Dermis microvascular lymphatic vessel endothelial cell (primary cell): ENCODE data around the gene STX2. TPM values are rescaled to one million over a fixed set of nuclear protein-coding genes. Genes with fewer than 3 reads are reported as not detected.
"Not testable (repeated sequence)": the region's sequence is repeated elsewhere in the genome, so short reads cannot be mapped to it uniquely, and the experiment has no call there.

ENCODE experiments used
- DNase-seq, 2 donors: peaks; one replicate each; pipeline versions ENCODE4 v3.0.0 to v3.0.0-alpha.2; 2010; ENCODE audit warnings: low read depth in 2 of 2
- total RNA-seq: library from RNA; depleted of rRNA; stranded (reverse); fragments of >200 nt; gene quantifications from 2 replicates; pipeline ENCODE4 v1.2.1, GENCODE V29; 2014

The STX2 gene
- total RNA-seq, result 20.9 and 22.9 TPM in 2 replicates

DNA sequence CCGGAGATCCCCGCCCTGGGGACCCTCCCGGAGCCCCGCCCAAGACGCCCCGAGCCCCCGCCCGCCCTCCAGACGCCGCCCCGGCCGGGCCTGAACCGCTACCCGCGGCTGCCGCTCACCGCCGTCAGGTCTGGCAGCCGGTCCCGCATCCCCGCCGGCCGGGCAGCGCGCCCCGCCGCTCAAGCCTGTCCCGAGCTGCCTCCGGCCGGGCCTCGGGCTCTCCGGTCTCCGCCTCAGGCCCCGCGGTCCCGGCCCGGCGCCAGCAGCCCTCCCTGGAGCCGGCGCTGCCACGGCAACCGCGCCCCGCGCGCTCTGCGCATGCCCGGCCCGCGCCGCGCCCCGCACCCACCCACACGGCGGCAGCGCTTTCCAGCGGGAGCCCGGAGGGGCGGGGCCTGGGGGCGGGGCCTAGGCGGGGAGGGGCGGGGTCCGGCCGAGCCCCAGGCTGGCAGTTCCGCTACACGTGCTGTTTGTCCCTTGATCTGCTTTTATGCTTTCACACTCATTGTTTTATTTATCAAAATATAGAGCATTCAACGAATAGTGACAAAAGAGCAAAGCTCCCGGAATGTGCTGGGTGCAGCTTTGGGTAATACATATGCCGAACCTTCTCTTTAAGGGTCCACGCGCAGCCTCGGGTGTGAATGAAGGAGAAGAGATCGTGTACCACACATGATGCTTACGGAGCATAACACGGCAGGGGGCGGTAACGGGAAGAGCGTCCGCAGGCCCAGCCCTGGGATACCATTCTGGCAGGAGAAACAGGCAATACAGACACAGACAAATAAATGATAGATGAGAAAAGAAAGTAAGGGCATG, at the start of gene STX2:
Gene STX2, minus strand, starts transcription at position 300 of the 819 bp plus-strand sequence. Its CDS starts 151 bp downstream, at position 149.
- DNase-seq, result peak; percentile 70 to 83

DNA sequence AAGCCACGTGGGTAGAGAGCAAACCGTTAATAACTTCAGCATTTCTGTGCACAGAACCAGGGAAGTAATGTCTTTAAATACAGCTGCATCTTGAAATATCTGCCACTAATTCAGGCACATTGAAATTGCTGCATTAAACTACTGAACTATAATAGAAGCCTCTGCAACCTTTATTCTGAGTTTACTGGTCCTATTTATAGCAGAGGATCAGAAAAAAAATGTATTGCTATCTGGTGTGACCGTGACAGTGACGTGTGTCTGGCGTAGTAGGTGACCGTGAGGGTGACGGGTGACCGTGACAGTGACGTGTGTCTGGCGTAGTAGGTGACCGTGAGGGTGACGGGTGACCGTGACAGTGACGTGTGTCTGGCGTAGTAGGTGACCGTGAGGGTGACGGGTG, 48.1 kb upstream of the STX2 start:
- DNase-seq, result not testable (repeated sequence)

DNA sequence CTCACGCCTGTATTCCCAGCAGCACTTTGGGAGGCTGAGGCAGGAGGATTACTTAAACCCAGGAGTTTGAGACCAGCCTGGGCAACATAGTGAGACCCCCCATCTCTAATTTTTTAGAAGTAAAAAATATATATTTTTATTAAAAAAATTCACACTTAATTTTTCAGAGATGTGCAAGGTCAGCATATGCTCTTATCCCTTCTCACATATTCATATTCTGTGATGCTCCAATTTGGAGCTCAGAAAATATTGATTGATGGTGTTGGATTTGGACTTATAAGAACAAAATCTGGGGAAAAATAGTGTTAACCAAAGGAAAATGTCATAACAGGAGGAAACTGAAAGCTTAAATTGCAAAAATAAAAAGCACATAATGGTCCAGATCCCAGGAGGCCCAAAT, 42.5 kb upstream of the STX2 start:
- no peak for DNase-seq

DNA sequence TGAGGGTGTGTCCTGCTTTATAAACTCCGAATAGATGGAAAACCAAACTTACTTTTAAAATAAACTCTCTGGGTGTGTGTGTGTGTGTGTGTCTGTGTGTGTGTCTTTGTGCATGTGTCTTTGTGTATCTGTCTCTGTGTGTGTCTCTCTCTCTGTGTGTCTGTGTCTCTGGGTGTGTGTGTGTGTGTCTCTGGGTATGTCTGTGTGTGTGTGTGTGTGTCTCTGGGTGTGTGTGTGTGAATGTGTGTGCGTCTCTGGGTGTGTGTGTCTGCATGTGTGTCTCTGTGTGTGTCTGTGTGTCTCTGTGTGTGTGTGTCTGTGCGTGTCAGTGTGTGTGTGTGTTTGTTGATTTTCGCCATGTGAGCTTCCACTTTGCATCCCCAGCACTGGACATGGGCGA, 42.0 kb upstream of the STX2 start:
- DNase-seq, result no peak

DNA sequence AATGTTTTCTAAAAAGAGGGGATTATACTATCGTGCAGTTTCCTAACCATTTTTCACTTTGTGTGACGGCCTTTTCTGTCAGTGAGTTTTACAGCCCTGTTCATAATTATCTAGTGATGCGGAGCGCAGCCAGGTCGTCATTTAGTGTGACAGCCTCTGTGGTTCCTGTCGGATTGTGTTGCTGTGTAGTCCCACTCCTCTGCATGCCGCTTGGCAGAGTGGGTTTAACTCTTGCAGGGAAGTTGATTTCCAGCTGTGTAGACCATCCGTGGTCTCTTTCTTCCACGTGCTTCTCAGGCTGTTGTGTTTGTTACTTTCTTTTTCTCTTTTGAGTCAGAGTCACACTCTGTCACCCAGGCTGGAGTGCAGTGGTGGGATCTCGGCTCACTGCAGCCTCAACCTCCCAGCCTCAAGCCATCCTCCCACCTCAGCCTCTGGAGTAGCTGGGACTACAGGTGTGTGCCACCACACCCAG, 41.4 kb upstream of the STX2 start:
- no peak for DNase-seq

DNA sequence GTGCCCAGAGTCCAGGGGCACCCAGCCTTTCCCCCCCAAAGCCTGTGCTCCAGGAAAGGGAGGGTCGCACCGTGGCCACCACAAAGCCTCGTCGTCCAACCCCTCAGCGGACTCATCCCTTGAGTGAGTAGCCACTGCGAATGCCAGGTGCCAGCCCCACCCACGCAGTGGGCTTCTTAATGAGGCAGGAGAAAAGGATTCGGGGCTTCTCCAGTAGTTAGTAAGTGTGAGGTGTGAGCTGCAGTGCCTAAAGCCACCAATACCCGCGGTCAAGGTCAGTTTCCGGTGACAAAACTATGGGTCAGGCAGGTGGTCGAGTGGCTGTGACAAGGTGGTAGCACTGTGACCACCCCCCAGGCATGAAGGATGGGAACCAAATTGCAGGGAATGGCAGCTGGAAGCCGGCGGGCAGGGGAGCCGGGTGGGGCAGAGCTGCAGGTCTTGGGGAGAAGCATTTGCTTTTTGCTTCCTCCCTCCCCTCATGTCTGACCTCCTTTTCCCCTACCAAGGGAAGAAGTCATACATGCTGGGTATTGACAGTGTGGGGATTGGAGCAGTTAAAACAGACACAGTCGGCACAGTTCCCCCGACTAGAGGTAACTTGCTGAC, 40.8 kb upstream of the STX2 start:
- DNase-seq, result no peak

DNA sequence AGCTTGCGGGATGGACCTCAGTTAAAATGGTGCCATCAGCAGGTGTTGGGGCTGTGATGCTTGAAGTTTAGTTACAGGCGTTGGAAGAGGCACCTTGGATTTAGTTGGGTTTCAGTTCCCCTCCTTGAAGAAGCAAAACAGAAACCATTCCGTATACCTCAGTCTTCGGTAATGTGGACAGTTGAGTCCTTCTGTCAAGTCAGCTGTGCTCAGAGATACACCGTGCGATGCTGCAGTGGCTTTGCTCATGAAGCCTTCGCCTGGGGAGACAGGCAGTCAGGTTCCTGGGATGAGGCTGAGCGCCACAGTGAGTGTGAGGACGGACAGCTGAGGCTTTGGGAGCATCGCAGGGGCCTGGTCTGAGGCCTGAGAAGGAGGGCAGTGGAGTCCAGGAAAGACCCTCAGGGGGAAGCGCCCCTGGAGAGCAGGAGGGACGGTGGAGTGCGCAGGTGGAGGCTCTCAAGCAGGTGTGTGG, 40.2 kb upstream of the STX2 start:
- no peak for DNase-seq

DNA sequence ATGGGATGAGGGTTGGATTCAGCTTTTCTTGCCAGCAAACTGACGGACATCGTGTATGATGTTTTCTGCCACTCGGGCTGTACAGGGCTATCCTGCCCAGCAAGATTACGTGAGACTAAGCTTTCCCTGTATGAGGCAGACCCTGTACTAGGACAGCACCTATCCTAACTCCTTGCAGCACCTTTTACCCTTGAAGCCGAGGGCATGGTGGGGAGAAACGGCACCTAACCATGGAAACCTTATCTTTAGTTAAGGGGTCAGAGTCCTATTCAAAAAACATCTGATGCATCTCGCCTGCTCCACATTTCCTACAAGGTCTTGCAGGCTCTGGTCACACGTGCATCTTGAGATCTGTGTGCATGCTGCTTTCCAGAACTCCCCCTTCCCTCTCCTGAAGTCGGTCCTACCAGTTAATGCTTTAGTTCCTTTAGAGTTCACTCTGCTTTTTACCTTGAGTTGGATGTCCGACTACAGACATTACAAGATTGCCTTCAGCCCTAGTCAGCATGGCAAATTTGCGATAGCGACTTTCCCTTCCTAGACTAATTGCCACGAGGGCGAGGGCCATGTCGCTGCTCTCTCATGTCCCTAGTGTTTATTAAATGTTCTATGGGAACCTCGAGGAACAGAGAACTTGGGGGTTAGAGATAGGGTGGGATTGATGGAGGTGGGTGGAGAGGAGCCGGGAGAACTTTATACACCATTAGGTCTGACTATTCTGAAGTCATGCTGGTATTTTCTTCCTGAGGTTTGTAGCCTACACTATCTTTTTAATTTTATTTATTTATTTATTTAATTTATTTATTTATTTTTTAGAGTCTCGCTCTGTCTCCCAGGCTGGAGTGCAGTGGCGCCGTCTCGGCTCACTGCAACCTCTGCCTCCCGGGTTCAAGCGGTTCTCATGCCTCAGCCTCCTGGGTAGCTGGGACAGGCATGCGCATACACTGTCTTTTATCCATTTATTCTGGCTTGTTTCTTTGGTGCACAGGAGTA, 39.4 kb upstream of the STX2 start:
- no peak for DNase-seq

DNA sequence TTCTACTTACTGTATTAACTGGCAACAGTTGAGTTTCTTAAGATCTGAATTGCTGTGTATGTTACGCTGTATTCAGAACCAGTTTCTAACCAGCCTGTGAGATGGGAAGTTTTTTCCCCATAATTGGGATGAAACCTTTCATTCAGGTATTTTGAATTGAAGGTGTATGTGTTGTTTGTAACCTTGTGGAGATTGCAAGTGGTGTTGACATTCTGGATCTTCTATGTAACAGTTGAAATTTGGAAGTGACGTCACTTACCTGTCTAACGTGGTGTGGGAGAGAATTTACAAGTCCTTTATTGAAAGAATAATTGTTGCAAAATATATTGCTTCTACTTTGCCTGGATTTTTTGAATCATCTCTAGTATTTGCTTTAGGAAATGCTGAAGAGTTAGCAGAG, 38.3 kb upstream of the STX2 start:
- no peak for DNase-seq

DNA sequence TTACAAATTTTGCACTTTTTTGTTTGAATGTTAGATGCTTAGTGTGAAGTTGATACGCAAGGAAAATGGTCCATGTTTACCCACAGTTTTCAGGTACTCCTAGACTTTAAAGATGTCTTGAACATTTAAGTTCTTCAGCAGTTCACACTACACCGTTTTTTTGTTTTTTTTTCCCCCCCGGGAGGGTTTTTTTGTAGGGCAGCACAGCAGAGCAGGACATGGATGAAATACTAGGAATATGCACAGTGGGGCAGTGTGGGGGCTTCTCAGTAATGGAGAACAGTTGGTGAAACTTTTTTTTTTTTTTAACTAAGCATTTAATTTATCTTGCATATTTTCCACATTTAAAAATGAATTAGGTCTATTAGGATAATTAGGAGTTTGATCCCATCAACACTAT, 37.7 kb upstream of the STX2 start:
- DNase-seq, result no peak

DNA sequence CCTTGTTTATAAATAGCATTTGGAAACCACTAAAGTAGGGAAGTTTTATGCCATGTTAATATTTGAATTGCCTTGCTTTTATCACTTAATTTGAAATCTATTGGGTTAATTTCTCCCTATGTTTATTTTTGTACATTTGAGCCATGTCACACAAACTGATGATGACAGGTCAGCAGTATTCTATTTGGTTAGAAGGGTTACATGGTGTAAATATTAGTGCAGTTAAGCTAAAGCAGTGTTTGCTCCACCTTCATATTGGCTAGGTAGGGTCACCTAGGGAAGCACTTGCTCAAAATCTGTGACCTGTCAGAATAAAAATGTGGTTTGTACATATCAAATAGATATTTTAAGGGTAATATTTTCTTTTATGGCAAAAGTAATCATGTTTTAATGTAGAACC, 37.2 kb upstream of the STX2 start:
- no peak for DNase-seq

DNA sequence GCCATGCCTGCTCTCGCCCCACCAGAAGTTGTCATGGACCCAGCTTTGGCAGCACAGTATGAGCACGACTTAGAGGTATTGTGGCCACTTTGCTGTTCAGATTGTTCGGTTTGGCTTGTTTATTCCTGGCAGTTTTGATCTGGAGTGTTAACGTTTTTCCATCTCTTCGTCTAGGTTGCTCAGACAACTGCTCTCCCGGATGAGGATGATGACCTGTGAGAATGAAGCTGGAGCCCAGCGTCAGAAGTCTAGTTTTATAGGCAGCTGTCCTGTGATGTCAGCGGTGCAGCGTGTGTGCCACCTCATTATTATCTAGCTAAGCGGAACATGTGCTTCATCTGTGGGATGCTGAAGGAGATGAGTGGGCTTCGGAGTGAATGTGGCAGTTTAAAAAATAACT, 36.7 kb upstream of the STX2 start:
- DNase-seq, result not testable (repeated sequence)

DNA sequence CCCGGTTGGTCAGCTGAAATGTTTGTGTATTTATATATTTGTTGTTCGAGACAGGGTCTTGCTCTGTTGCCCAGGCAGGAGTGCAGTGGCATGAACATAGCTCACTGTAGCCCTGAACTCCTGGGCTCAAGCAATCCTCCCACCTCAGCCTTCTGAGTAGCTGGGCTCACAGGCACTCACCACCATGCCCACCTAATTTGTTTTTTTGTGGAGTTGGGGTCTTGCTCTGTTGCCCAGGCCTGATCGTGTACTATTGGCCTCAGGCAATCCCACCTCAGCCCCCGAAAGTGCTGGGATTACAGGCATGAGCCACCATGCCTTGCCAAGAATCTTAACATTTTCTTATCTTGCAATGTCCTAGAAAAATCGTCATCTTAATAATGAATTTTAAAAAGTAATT, 36.1 kb upstream of the STX2 start:
- no peak for DNase-seq

DNA sequence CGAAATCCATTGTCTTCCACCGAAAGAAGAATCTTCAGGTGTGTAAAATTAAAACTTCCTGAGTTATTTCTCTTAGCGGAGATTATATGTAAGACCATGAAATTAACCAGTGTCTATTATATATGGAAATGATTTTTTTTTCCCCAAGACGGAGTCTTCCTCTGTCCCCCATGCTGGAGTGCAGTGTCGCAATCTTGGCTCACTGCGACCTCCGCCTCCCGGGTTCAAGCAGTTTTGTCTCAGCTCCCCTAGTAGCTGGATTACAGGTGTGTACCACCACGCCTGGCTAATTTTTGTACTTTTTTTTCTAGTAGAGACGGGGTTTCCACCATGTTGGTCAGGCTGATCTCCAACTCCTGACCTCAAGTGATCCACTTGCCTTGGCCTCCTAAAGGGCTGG, 35.6 kb upstream of the STX2 start:
- no peak for DNase-seq

DNA sequence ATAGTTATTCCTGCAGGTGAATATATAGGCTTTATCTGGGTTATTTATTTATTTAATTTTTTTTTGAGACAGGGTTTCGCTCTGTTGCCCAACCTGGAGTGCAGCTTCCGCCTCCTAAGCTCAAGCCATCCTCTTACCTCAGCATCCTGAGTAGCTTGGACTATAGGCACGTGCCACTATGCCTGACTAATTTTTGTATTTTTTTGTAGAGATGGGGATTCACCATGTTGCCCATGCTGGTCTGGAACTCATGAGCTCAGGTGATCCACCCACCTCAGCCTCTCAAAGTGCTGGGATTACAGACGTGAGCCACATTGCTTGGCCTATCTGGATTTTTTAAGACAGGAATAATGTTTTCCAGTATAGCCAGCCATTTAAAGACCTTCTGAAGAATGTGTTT, 34.8 kb upstream of the STX2 start:
- no peak for DNase-seq

DNA sequence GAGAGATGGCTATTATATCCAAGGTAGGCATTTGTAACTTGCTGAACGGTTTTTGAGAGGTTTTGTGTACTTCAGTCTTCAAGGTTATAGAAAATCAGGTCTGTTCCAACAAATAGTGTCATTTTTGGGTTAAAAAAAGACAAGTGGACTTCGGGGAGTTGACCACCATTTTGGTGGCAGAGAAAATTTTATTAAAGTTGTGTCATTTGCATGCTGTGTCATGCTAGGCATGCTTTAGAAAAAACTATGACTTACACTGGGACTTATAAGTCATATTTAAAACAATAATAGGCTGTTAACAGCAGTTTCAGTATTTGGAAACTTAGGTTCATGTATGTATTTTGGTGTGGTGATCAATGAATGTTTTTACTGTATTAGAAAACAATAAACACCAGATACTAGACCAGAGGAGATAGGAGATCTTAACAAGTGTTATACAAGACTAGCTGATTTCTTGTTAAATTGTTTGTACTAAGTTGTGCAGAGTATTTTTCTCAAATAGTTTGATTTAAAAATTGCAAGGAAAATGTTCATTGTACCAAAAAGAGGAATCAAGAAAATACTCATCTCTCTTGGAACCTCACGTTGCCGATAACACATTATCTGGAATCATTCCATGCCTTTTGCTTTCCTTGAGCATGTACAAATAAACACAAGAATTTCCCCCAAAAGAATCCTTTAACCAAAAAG, 34.2 kb upstream of the STX2 start:
- DNase-seq, result no peak

DNA sequence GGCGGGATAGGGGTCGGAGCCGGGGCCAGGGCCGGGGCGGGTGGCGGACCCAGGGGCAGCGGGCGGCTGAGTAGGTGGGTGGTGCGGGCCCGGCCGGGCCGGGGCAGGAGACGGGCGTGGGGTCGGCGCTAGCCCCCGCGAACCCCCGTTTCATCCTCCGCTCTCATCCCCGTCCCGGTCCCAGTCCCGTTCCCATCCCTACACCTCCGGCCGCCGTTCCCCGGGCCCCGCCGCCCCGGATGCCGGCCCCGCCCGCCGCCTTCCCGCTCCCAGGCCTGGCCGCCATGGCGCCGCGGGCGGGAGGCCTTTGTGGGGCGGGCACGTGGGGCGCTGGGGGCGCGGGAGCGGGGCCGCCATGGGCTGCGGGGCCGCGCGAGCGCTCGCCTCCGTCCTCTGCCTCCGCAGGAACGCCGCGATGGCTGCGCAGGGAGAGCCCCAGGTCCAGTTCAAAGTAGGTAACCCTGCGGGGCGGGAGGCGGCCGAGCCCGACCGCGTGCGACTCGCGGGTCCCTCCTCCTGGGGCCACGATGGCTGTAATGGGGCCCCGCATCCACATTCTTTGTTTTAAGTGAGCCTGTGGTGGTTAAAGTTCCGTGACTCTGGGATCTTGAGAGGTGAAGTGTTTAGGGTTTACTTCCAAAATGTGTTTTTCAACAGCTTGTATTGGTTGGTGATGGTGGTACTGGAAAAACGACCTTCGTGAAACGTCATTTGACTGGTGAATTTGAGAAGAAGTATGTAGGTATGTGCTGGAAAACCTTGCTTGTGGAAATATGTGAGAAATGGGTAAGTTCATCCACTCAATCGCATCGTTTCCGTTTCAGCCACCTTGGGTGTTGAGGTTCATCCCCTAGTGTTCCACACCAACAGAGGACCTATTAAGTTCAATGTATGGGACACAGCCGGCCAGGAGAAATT, 33.4 kb upstream of the STX2 start:
- DNase-seq, result peak in 1 of 2 donors; percentile 44

DNA sequence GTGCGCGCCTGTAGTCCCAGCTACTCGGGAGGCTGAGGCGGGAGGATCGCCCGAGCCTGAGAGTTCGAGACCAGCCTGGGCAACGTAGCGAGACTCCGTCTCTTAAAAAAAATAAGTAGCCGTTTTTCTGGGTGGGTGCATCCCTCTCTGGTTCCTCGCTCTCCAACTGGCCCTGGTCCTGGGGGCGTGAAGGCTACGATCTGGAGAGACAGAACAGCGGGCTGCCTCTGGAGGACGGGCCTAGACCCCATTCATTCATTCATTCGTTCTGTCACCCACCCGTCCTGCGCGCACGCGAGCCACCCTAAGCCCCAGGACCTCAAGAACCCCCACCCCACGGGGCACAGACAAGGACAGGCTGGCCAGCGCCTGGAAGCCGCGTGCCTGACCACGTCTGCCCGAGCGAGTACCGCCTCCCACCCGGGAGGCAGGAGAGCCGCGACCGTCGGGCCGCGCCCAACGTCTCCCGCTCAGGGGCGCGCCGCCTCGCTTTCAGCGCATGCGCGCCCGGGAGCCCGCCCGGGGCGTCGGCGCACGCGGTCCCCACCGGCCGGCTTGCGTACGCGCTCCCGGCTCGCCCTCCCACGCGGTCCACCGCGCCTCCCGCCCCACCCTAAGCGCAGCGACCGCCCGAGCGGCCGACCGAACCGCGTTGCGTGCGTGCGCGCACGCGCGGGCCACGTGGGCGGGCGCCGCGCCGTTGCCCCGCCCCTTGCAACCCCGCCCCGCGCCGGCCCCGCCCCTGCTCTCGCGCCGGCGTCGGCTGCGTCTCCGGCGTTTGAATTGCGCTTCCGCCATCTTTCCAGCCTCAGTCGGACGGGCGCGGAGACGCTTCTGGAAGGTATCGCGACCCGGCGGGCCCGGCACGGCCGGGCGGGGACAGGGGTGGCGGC, 32.5 kb upstream of the STX2 start, which contains the start of gene RAN:
Gene RAN, plus strand, starts transcription at position 781 of the 893 bp plus-strand sequence. CDS start 528 bp downstream, outside the sequence.
- DNase-seq, result peak; percentile 83 to 92
